Mucosa of gallbladder (tissue), 1 donor: Measurements from ENCODE around the gene ACVR1C. TPM values are rescaled to one million over a fixed set of nuclear protein-coding genes. Genes with fewer than 3 reads are reported as not detected.

Source experiments
- DNase-seq: peaks from one replicate; pipeline ENCODE4 v3.0.0-alpha.2; 2020; ENCODE audit warnings: low spot score
- total RNA-seq: library from RNA; stranded (reverse); gene quantifications from one replicate; pipeline ENCODE4 v1.2.1, GENCODE V29; 2021
- donor health status: DM: no; HTN: no; CAD: no.

Gene ACVR1C
- total RNA-seq, 1 donor from 2014 or later = 0.58 TPM

DNA sequence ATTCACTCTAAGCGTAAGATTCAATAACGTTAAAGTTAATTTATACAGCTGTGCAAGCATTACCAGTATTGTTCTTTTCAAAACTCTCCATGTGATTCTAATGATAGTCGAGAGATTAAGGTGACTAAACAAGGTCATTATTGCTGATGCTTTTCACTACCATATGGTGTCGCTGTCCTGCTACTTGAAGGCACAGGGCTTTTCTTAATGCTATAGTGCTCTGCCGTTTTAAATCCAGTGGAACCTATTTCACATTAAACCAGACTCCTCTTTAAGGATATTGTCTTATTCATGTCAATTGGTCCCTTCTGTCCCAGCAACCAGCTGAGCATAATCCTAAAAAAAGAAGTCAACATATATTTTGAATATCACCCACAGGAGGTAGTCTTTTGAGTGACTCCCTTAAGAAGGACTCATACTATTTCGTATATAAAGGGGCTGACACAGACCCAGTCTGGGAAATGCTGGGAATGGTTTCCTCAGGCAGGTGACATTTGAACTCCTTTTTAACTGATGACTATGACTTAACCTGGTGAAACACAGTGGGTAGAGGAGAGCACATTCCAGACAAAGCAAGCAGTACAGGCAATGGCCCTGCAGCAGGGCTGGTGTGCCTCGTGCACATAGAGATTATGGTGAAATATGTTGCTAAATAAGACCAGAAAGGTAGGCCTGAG, 130.9 kb downstream of the ACVR1C start:
- DNase-seq = no peak

DNA sequence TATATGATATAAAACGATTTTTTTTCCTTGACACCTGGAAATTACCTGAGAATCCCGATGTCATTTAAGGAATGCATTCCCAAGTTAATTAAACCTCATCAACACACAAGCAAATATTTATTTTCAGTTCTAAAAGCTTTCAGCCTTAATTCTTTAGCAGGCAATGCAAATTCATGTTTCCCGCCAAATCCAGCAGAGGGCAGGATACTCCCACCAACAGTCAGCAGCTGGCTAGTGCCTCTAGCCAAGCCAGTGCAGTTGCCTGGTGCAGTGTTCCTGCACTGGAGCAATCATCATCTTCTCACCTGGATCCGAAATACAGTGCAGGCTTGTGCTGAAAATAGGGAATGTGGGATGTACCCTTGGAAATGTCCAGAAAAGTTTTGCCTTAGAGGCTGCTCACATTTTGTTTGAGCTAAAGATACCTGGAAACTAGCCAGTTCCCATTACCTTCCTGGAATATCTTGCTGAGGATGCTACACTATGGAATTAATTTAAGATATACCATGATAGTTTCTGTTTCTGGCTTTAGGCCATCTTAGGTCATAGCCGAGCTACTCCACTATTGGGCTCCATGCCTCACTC, 136.4 kb downstream of the ACVR1C start:
- peak; percentile 58 for DNase-seq

DNA sequence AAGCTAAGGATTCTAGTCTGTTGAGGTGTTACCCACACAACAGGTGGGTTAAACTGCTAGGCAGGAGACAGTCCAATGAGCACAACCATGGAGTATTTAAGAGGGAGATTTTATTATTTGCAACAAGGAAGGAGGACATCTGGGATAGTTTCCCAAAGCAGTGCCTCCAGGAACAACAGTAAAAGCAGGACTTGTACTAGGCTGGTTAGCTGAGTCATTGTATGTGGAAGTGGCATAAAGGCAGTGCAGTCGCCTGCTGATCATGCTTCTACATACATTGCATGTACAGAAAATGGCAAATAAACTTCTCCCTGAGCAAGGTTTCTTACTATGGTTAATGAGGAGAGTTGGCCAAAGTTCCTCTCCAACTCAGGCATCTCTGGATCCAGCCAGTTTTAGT, 138.7 kb downstream of the ACVR1C start:
- DNase-seq = no peak

- peak; percentile 75 for DNase-seq
Observed at GRCh38 chr2:157488877-157489276, 139.8 kb downstream of the ACVR1C start.

- no peak for DNase-seq
Observed at GRCh38 chr2:157487747-157488146, 140.9 kb downstream of the ACVR1C start.

DNA sequence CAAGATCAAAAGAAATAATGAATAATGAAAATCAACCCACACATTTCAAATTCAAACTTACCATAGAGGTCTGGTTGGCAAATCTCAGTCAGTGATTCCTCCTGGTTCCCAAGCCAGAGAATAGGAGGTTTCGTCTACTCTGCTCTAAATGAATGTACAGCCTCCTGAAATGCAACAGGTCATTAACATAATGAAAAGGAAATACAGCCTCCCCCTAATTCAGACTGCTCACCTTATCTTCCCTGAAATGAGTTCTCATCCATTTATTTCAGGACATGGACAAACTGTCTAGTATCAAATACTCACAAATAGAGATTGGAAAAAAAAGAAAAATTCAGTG, 141.4 kb downstream of the ACVR1C start:
- DNase-seq = no peak

GRCh38 chr2:157486596-157487270, 141.9 kb downstream of the ACVR1C start:
- no peak for DNase-seq

GRCh38 chr2:157480182-157480961, 148.3 kb downstream of the ACVR1C start:
- no peak for DNase-seq

- DNase-seq = no peak
Observed at GRCh38 chr2:157479081-157480027, 149.3 kb downstream of the ACVR1C start.

GRCh38 chr2:157477919-157478318, 150.7 kb downstream of the ACVR1C start:
- DNase-seq = no peak

GRCh38 chr2:157476953-157477709, 151.5 kb downstream of the ACVR1C start:
- no peak for DNase-seq

Other genes with a start within 250 kb of the ACVR1C start
- gene CYTIP, start 184.8 kb downstream of the ACVR1C start, total RNA-seq = 10.7 TPM
- 47.6 TPM for gene ACVR1, start 247.5 kb upstream of the ACVR1C start, total RNA-seq